ENCODE measurements around the gene CD6.

GRCh38 chr11:60977224-60977623, 5.7 kb downstream of the CD6 start:
- TF ChIP-seq, protein P1, sequence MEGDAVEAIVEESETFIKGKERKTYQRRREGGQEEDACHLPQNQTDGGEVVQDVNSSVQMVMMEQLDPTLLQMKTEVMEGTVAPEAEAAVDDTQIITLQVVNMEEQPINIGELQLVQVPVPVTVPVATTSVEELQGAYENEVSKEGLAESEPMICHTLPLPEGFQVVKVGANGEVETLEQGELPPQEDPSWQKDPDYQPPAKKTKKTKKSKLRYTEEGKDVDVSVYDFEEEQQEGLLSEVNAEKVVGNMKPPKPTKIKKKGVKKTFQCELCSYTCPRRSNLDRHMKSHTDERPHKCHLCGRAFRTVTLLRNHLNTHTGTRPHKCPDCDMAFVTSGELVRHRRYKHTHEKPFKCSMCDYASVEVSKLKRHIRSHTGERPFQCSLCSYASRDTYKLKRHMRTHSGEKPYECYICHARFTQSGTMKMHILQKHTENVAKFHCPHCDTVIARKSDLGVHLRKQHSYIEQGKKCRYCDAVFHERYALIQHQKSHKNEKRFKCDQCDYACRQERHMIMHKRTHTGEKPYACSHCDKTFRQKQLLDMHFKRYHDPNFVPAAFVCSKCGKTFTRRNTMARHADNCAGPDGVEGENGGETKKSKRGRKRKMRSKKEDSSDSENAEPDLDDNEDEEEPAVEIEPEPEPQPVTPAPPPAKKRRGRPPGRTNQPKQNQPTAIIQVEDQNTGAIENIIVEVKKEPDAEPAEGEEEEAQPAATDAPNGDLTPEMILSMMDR (IDR thresholded peaks at IDR 0.05): no peak
- no peak for TF ChIP-seq POLR2A (IDR thresholded peaks at IDR 0.05)

Data from heart left ventricle (tissue), 13 donors.